LNCAP (cell line): ENCODE results near the gene DCD.

Experiments
- TF ChIP-seq, protein P1 (sequence below): fragments of 450-650 bp; IDR thresholded peaks from 2 replicates; pipeline ENCODE4 v1.5.1; 2017; ENCODE audit warnings: mild to moderate bottlenecking

DCD gene

DNA sequence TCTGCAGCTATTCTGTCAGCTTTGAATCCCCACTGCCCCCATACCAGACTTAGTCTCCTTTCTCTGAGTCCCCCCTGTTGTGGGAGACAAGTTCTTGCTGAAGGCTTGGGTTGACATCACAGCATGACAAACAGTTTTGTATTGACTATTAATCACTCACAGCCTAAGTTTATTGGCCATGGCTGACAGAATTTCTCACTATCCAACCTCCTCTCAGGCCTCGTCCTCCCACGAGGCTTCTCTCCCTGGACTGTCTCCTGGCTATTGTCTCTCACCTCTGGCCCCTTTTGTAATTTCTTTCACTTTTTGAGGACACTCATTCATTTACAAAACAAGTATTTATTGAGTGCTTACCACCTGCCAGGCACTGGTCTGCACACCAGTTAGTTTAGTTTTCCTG, 35.2 kb upstream of the DCD start:
- TF ChIP-seq, protein P1, sequence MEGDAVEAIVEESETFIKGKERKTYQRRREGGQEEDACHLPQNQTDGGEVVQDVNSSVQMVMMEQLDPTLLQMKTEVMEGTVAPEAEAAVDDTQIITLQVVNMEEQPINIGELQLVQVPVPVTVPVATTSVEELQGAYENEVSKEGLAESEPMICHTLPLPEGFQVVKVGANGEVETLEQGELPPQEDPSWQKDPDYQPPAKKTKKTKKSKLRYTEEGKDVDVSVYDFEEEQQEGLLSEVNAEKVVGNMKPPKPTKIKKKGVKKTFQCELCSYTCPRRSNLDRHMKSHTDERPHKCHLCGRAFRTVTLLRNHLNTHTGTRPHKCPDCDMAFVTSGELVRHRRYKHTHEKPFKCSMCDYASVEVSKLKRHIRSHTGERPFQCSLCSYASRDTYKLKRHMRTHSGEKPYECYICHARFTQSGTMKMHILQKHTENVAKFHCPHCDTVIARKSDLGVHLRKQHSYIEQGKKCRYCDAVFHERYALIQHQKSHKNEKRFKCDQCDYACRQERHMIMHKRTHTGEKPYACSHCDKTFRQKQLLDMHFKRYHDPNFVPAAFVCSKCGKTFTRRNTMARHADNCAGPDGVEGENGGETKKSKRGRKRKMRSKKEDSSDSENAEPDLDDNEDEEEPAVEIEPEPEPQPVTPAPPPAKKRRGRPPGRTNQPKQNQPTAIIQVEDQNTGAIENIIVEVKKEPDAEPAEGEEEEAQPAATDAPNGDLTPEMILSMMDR: no peak

DNA sequence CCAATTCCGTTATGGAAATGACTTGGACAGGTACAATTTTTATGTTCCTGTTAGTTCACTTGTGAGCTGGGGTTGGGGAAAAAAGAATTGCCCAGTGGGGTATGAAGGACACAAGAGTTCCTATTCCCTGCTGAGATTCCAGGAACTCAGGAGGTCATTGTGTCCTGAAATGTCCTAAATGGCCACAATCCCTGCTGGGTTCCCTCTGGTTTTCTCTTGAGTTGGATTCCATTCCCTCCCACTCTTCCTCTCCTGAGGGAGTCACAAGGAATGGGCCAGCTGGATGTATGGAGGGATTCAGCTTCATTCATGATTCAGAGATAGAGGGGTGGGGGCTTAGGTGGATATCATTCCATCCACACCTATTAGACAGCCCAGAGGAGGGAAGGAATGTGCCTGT, 34.5 kb upstream of the DCD start:
- TF ChIP-seq, protein P1: no peak

DNA sequence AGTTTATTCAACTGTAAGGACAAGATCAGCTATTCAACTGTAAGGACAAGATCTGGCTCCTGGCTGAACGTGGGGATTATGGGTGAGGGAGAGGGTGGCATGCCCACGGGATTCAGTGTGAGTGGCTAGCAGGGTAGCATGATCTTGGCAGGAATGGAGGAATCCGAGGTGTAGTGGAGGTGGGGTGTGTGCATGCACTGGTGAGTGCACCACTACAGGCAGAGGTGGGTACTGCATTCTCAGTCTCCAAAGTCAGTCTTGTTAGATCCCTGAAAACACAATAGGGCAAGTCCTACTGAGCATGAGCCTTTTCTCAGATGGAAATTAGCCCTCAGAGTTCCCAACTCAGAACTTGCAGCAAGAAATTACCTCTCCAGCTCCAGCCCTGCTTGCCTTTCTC, 32.2 kb upstream of the DCD start:
- TF ChIP-seq, protein P1: peak; percentile 57

DNA sequence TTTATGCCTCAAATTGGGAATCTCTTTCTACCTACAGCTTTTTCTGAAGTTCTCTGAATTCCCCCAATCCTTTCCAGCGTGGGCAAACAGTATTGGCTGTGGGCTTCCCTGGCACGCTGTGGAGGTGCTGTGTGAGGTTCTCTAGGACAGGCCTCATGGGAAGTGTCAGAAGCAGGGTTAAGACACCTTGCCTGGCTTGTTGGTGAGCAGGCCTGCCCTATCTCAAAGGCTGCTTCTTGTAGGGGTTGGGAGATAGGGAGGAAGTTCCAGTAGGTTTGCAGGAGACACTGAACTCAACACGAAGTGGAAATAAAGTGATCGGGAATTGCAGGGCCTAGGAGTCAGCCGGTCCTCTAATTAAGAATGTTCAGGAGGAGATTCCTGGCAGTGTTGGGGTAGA, 30.0 kb upstream of the DCD start:
- TF ChIP-seq, protein P1: no peak

DNA sequence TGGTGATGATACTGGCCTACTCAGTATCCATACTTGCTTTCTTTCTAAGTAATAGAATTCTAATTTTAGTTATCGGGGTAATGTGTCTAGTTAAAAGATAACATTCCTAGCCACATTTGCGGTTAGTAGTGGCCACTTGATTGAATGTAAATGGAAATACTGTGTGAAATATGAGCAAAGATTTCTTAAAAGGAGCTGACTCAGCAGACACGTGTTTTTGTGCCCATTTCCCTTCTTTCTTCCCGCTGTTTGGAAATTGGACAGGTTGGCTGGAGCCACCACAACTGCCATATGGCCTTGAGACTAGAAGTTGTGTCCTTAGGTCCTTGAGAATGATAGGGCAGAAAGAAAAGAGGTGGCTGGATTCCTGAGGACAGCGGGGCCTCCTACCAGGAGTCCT, 19.8 kb upstream of the DCD start:
- TF ChIP-seq, protein P1: no peak

DNA sequence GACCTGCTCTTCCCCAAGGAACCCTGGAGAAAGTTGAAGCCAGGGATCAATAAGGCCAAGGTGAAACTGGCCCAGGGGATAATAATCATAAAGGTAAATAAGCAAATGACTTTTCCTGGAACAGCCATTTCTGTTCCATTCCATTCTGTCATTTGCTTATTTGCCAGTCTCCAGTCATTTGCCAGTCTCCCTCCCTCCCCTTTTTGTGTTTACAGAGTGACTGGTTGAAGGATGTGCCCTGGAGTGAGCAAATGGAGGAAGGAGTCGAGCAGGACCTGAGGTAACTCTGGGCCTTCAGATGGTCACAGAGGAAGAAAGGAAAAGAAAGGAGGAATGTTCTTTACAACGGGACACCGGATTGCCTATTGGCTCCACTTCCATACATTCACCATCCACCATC, 17.8 kb upstream of the DCD start:
- TF ChIP-seq, protein P1: no peak

DNA sequence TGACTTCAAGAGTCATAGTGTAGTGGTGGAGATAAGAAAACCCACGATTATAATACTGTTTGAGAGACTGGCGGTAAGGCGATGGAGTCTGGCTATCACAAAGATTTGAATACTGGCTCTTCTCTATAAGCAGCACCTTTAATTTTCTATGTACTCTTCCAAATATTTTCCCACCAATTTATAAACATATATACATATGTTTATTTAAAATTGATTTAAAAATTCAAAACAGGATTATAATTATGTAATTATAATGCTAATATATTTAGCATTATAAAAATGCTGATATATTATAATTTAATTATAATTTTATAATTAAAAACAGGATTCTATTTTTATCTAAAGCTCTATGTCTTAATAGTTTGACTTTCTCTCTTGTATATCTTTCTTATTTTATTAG, 15.4 kb upstream of the DCD start:
- TF ChIP-seq, protein P1: no peak

DNA sequence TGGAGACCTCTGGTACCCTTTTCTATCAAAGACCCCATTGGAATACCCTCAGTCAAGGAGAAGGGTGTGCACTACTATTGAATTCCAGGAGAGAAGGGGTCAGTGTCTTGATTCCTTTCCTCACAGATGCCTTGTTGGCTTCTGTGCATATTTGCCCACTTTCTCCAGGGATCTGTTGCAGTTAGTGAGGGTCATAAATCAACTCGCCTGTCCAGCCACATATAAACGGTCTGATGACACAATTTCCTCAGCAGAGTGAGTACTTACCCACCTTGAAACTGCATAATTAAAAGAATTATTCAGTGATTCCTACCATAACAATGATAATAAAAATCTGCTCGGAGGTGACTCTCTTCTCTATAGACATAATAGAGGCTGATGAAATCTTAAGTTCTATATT, 13.9 kb upstream of the DCD start:
- TF ChIP-seq, protein P1: no peak
